NCI-H774 (cell line): ENCODE data around the gene GDPD5.

Experiments
- DNase-seq: peaks from one replicate; lab custom pipeline; 2025; lab: John Stamatoyannopoulos, UW

GDPD5 gene

DNA sequence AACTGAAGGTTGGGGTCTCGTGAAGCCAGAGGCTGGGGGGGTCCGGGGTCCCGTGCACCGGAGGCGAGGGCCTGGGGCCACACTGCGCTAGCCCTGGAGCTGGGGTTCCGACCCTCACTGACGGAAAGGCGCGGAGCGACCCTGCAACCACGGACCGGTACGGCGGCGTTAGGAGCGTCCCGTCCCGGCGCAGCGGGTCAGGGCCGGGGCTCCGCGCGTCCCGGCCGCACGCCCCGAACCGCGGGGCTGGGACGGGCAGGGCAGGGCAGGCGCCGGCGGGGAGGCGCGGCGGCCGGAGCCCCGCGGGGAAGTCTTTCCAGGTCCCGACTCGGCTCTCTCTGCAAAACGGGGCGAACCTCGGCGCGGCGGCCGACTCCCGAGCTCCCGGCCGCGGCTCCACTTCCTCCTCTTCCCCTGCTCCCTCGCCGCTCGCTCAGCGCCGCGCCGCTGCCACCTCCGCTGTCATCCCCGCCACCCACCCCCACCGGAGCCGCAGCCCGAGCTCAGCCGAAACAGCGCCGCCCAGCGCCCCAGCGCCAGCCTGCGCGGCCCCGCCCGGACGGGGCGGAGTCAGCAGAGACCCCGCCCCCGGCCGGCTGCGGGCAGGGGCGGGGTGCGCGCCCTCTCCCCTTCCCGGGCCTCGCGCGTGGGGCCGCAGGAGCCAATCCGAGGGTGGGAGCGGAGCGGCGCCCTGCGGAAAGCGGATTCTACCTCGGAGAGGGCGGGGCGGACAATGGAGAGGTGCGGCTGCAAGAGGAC lies at the start of gene GDPD5:
Gene GDPD5 (minus strand): TSS at position 509 of the 759 bp plus-strand sequence. CDS start 48,206 bp downstream, outside the sequence.
- peak; percentile 86 for DNase-seq

- DNase-seq = no peak
Measured at GRCh38 chr11:75574698-75575602, 49.2 kb upstream of the GDPD5 start.

- no peak for DNase-seq
Measured at GRCh38 chr11:75572744-75573143, 47.0 kb upstream of the GDPD5 start.

GRCh38 chr11:75571625-75572024 lies 45.9 kb upstream of the GDPD5 start:
- no peak for DNase-seq

DNA sequence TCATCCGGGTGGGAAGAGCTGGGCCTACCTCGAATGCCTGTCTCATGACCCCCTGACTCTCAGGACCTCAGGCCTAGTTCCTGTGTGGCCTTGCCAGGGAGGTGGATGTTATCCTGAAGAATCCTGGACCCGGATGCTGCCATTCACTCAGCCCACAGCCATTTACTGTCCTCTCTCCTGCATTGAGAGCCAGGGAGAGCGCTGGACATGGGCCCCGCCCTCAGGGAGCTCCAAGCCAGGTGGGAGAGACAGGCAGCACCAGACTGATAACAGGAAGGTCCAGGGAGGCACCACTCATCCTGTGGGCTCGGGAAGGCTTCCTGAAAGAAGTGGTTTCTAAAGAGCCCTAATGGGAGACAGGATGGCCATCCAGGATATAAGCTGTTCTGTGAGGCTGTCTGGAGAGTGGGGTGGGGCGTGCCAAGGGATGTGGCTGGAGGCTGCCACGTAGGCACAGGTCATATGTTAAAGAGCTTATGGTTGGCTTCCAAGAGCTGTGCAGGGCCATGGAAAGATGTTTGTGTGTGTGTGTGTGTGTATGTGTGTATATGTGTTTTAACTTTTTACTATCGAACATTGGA lies 44.9 kb upstream of the GDPD5 start:
- no peak for DNase-seq

GRCh38 chr11:75568616-75569219 lies 43.0 kb upstream of the GDPD5 start:
- no peak for DNase-seq

DNA sequence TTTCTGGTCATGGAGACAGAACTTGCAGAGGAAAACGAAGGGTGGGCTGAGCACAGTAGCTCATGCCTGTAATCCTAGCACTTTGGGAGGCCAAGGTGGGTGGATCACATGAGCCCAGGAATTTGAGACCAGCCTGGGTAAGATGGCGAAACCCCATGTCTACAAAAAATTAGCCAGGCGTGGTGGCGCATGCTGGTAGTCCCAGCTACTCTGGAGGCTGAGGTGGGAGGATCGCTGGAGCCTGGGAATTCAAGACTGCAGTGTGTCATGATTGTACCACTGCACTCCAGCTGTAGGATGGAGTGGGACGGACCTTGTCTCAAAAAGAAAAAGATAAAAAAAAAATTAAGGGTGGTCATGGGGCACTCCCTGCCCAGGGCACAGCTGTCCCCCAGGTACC lies 42.2 kb upstream of the GDPD5 start:
- DNase-seq = no peak

GRCh38 chr11:75566763-75567279 lies 41.1 kb upstream of the GDPD5 start:
- DNase-seq = no peak

GRCh38 chr11:75565916-75566762 lies 40.4 kb upstream of the GDPD5 start:
- no peak for DNase-seq

DNA sequence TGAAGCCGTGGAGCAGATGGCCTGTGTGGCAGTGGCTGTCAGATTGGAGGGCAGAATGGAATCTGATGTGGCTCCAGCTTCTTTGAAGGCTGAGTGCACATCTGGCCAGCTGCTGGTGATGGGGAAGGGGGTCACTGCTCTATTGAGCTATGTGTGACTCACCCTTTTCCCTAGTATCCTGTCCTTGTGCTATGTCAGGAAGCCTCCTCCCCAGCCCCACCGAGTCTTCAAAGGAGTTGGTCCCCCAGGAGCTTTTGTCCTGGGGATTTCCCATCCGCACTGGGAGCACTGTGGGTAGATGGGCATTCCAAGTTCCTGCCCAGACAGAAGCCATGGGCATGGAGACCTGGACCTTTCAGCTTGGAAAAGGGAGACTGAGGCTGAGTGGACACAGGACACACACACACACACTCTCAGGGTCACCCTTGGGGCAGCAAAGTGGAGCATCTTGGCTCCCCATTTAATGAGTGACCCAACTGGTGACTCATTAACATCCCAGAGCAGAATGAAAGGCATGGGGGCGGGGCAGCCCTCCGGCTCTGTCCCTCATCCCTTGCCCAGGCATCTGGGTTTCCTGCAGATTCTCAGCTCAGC lies 39.6 kb upstream of the GDPD5 start:
- DNase-seq = no peak

- DNase-seq = no peak
Measured at GRCh38 chr11:75563978-75564552, 38.3 kb upstream of the GDPD5 start.

- no peak for DNase-seq
Measured at GRCh38 chr11:75563501-75563977, 37.8 kb upstream of the GDPD5 start.

GRCh38 chr11:75562836-75563484 lies 37.2 kb upstream of the GDPD5 start:
- no peak for DNase-seq

DNA sequence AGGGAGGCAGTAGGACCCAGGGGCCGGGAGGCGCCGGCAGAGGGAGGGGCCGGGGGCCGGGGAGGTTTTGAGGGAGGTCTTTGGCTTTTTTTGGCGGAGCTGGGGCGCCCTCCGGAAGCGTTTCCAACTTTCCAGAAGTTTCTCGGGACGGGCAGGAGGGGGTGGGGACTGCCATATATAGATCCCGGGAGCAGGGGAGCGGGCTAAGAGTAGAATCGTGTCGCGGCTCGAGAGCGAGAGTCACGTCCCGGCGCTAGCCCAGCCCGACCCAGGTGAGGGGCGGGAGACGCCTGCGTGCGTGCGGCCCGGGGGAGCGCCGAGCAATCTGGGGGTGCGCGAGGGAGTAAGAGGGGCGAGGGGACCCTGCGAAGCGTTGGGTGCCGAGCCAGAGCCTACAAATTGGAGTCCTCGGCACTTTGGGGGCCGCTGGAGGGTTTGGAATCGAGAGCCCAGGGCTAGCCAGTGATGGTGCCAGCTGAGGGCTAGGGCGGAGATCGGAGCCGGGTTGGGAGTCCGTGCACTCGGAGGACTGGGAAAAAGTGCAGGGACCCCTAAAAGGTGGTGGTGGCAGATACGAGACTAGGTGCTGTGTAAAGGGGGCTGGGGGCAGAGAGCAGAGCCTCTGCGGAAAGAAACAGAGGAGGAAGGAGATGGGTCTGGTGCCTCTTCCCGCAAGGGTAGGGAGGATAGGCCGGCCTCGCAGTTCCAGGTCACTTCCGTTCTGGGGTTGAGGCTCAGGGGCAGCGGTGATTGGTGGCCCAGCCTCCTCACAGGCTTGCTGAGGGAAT lies 36.5 kb upstream of the GDPD5 start, which contains the start of gene SERPINH1:
Gene SERPINH1 (plus strand): TSS at position 206 of the 788 bp plus-strand sequence. CDS start 4,097 bp downstream, outside the sequence.
- peak; percentile 82 for DNase-seq

- DNase-seq = no peak
Measured at GRCh38 chr11:75561426-75562047, 35.8 kb upstream of the GDPD5 start.

- DNase-seq = no peak
Measured at GRCh38 chr11:75560644-75561043, 34.9 kb upstream of the GDPD5 start.

GRCh38 chr11:75558939-75559843 lies 33.5 kb upstream of the GDPD5 start:
- DNase-seq = no peak
